IMR-90 (cell line): ENCODE measurements around the gene DNAJC6. TPM values are rescaled to one million over a fixed set of nuclear protein-coding genes. Genes with fewer than 3 reads are reported as not detected.

Experiments
- ATAC-seq: fragments of 200-7000 bp; cut with Tn5 transposase; 2 replicates; pipeline ENCODE4 v1.9.1; 2020; ENCODE audit warnings: low read depth, mild to moderate bottlenecking, moderate library complexity
- BruUV-seq: library from RNA; stranded (reverse); fragments of 400-500 nt; replicated peaks from 2 replicates; lab custom pipeline; 2021; lab: Mats Ljungman, UMichigan
- CTCF ChIA-PET: fragments of 300-600 bp; formaldehyde crosslinking; extraction: SDS; loops from one replicate; lab custom pipeline; 2021; ENCODE audit warnings: antibody characterized with exemption; lab: Yijun Ruan, JAX
- POLR2A ChIA-PET: fragments of 300-600 bp; sonication (Branson Sonifier 250); formaldehyde crosslinking; loops from one replicate; lab custom pipeline; 2022; ENCODE audit warnings: antibody characterized with exemption; ENCODE audit not compliant: unreplicated experiment; lab: Charles Lee
- DNase-seq: peaks from one replicate; pipeline ENCODE4 v3.0.0; 2013
- H2AFZ ChIP-seq: replicated peaks from 2 replicates; pipeline ENCODE3; 2013; ENCODE audit warnings: low read length, mild to moderate bottlenecking; ENCODE audit not compliant: poor library complexity
- H2AK5ac ChIP-seq: 2 replicates; pipeline ENCODE4 v1.6.1; 2013; ENCODE audit warnings: low read depth, low read length, inconsistent platforms
- H2AK9ac ChIP-seq: replicated peaks from 2 replicates; pipeline ENCODE3; 2013; ENCODE audit warnings: mild to moderate bottlenecking, low read depth, low read length, moderate library complexity; ENCODE audit not compliant: poor library complexity
- H2BK120ac ChIP-seq: 2 replicates; pipeline ENCODE4 v1.6.1; 2013; ENCODE audit warnings: low read depth, low read length, inconsistent platforms
- H2BK15ac ChIP-seq: 3 replicates; pipeline ENCODE4 v1.6.1; 2013; ENCODE audit warnings: low read depth, low read length, inconsistent platforms
- H2BK20ac ChIP-seq: 2 replicates; pipeline ENCODE4 v1.6.1; 2013; ENCODE audit warnings: low read depth, mild to moderate bottlenecking, inconsistent platforms, low read length, moderate library complexity
- H2BK5ac ChIP-seq: 2 replicates; pipeline ENCODE4 v1.6.1; 2013; ENCODE audit warnings: mild to moderate bottlenecking, low read depth, low read length, inconsistent platforms; ENCODE audit not compliant: poor library complexity, severe bottlenecking
- H3K14ac ChIP-seq: replicated peaks from 2 replicates; pipeline ENCODE4 v1.6.1; 2013; ENCODE audit warnings: low read depth, low read length, inconsistent platforms
- H3K18ac ChIP-seq: 2 replicates; pipeline ENCODE4 v1.6.1; 2013; ENCODE audit warnings: low read depth, low read length, control low read depth
- H3K23ac ChIP-seq: 2 replicates; pipeline ENCODE4 v1.6.1; 2013; ENCODE audit warnings: low read depth, low read length, inconsistent platforms
- H3K27ac ChIP-seq: 2 replicates; pipeline ENCODE4 v1.5.1; 2013; ENCODE audit warnings: mild to moderate bottlenecking, control low read depth, low read length; ENCODE audit not compliant: insufficient read depth
- H3K27me3 ChIP-seq: 2 replicates; pipeline ENCODE4 v1.6.1; 2013; ENCODE audit warnings: low read length; ENCODE audit not compliant: control insufficient read depth, insufficient read depth
- H3K36me3 ChIP-seq: 2 replicates; pipeline ENCODE4 v1.6.1; 2013; ENCODE audit warnings: low read length, mixed read lengths; ENCODE audit not compliant: control insufficient read depth, insufficient read depth
- H3K4ac ChIP-seq: 2 replicates; pipeline ENCODE4 v1.6.1; 2013; ENCODE audit warnings: low read depth, low read length, inconsistent platforms
- H3K4me1 ChIP-seq: 2 replicates; pipeline ENCODE4 v1.6.1; 2013; ENCODE audit warnings: low read length, mixed read lengths; ENCODE audit not compliant: control insufficient read depth, insufficient read depth
- H3K4me2 ChIP-seq: 2 replicates; pipeline ENCODE4 v1.6.1; 2013; ENCODE audit warnings: low read depth, mild to moderate bottlenecking, control low read depth, low read length, moderate library complexity
- H3K4me3 ChIP-seq: 2 replicates; pipeline ENCODE4 v1.5.1; 2013; ENCODE audit warnings: low read depth, mild to moderate bottlenecking, control low read depth, low read length, moderate library complexity; ENCODE audit not compliant: insufficient read depth
- H3K56ac ChIP-seq: 2 replicates; pipeline ENCODE4 v1.6.1; 2013; ENCODE audit warnings: low read length, inconsistent platforms; ENCODE audit not compliant: insufficient read depth; ENCODE audit errors: extremely low read depth
- H3K79me1 ChIP-seq, 2 experiments: 2 replicates each; pipeline ENCODE4 v1.6.1; 2013; ENCODE audit warnings: low read length in 2 of 2, inconsistent platforms in 1 of 2, low read depth in 1 of 2
- H3K9ac ChIP-seq: 2 replicates; pipeline ENCODE4 v1.6.1; 2013; ENCODE audit warnings: low read depth, low read length, control low read depth
- H3K9me1 ChIP-seq: 2 replicates; pipeline ENCODE4 v1.6.1; 2013; ENCODE audit warnings: low read length, inconsistent platforms; ENCODE audit not compliant: insufficient read depth
- H3K9me3 ChIP-seq: 2 replicates; pipeline ENCODE4 v1.6.1; 2013; ENCODE audit warnings: low read length; ENCODE audit not compliant: control insufficient read depth, insufficient read depth
- H4K20me1 ChIP-seq: 2 replicates; pipeline ENCODE4 v1.6.1; 2013; ENCODE audit warnings: low read length, inconsistent platforms; ENCODE audit not compliant: insufficient read depth
- H4K5ac ChIP-seq: 2 replicates; pipeline ENCODE4 v1.6.1; 2013; ENCODE audit warnings: mild to moderate bottlenecking, low read depth, low read length, control low read depth
- H4K8ac ChIP-seq, 2 experiments: 2 replicates each; pipeline ENCODE4 v1.6.1; 2013; ENCODE audit warnings: low read depth in 2 of 2, low read length in 2 of 2, control low read depth in 1 of 2, inconsistent platforms in 1 of 2
- H4K91ac ChIP-seq: 2 replicates; pipeline ENCODE4 v1.6.1; 2013; ENCODE audit warnings: low read depth, low read length, inconsistent platforms; ENCODE audit not compliant: insufficient read depth
- BHLHE40 ChIP-seq: fragments of 150-350 bp; IDR thresholded peaks from 2 replicates; pipeline ENCODE4 v1.6.1; 2016; ENCODE audit warnings: mild to moderate bottlenecking, low read depth, low read length
- CEBPB ChIP-seq: IDR thresholded peaks from 2 replicates; pipeline ENCODE4 v1.6.1; 2012; ENCODE audit warnings: low read depth, low read length, improper control_type of control experiment
- CHD1 ChIP-seq: IDR thresholded peaks from 2 replicates; pipeline ENCODE4 v1.6.1; 2012; ENCODE audit warnings: low read depth, low read length, improper control_type of control experiment
- CTCF ChIP-seq: conservative IDR thresholded peaks from 2 replicates; pipeline ENCODE4 v1.5.1; 2012; ENCODE audit warnings: mild to moderate bottlenecking, low read depth, low read length, improper control_type of control experiment
- ELK1 ChIP-seq: fragments of 150-350 bp; IDR thresholded peaks from 2 replicates; pipeline ENCODE4 v1.6.1; 2016; ENCODE audit warnings: low read depth, mild to moderate bottlenecking, low read length, moderate library complexity, borderline replicate concordance
- FOS ChIP-seq: fragments of 150-350 bp; IDR thresholded peaks from 2 replicates; pipeline ENCODE4 v1.6.1; 2016; ENCODE audit warnings: low read depth, low read length
- MAFK ChIP-seq: IDR thresholded peaks from 2 replicates; pipeline ENCODE4 v1.6.1; 2012; ENCODE audit warnings: low read depth, low read length, improper control_type of control experiment
- MAZ ChIP-seq: IDR thresholded peaks from 2 replicates; pipeline ENCODE4 v1.6.1; 2012; ENCODE audit warnings: low read depth, mild to moderate bottlenecking, low read length, improper control_type of control experiment, moderate library complexity, borderline replicate concordance
- MXI1 ChIP-seq: IDR thresholded peaks from 2 replicates; pipeline ENCODE4 v1.6.1; 2012; ENCODE audit warnings: low read depth, mild to moderate bottlenecking, low read length, moderate library complexity, borderline replicate concordance
- NFE2L2 ChIP-seq: fragments of 150-350 bp; IDR thresholded peaks from 2 replicates; pipeline ENCODE4 v1.6.1; 2016; ENCODE audit warnings: low read depth, mild to moderate bottlenecking, low read length
- POLR2A ChIP-seq: IDR thresholded peaks from 2 replicates; pipeline ENCODE4 v1.6.1; 2012; ENCODE audit warnings: mild to moderate bottlenecking, low read depth, low read length
- RAD21 ChIP-seq: IDR thresholded peaks from 2 replicates; pipeline ENCODE4 v1.6.1; 2012; ENCODE audit warnings: low read length, improper control_type of control experiment
- RCOR1 ChIP-seq: IDR thresholded peaks from 2 replicates; pipeline ENCODE4 v1.6.1; 2012; ENCODE audit warnings: mild to moderate bottlenecking, low read length, improper control_type of control experiment; ENCODE audit not compliant: insufficient replicate concordance
- RFX5 ChIP-seq: IDR thresholded peaks from 2 replicates; pipeline ENCODE4 v1.8.0; 2012; ENCODE audit warnings: low read depth, mild to moderate bottlenecking, low read length, moderate library complexity
- SMC3 ChIP-seq: fragments of 150-350 bp; IDR thresholded peaks from 2 replicates; pipeline ENCODE4 v1.6.1; 2016; ENCODE audit warnings: low read depth, mild to moderate bottlenecking, antibody characterized with exemption, low read length, moderate library complexity
- USF2 ChIP-seq: fragments of 150-350 bp; IDR thresholded peaks from 2 replicates; pipeline ENCODE4 v1.6.1; 2017; ENCODE audit warnings: mild to moderate bottlenecking, antibody characterized with exemption, low read length, low read depth
- WGBS, 2 experiments: methylation state at CpG; one replicate each; pipeline versions ENCODE4 v1.1.5 to v1.1.7; 2013; ENCODE audit warnings: missing lambda C conversion rate in 2 of 2; ENCODE audit not compliant: insufficient read length in 1 of 2; ENCODE audit errors: extremely low coverage in 2 of 2; 5-methylcytosine and 5-hydroxymethylcytosine counted together
- dilution Hi-C: fragments of 300-500 bp; cut with HindIII; formaldehyde crosslinking; loops from one replicate; pipeline ENCODE4 v1.14.3; 2018; ENCODE audit warnings: low sequenced_read_pairs; ENCODE audit not compliant: unreplicated experiment
- in situ Hi-C: fragments of 300-500 bp; cut with MboI; formaldehyde crosslinking; loops from 3 replicates; pipeline ENCODE4 v1.14.3; 2019; ENCODE audit warnings: low sequenced_read_pairs, inconsistent platforms, mixed read lengths
- intact Hi-C: fragments of 100-400 bp; cut with micrococcal nuclease; formaldehyde crosslinking; loops from 2 replicates; pipeline ENCODE4 v1.10.0; 2022
- polyA plus RNA-seq, 3 experiments: library from polyadenylated mRNA; depleted of rRNA; stranded (reverse); fragments of >200 nt; gene quantifications; 2 replicates each; pipeline ENCODE4 v1.2.3, GENCODE V29; 2012; ENCODE audit warnings: low replicate concordance in 1 of 3
- total RNA-seq: library from RNA; depleted of rRNA; stranded (reverse); fragments of >200 nt; gene quantifications from 2 replicates; pipeline ENCODE4 v1.2.3, GENCODE V29; 2012

DNAJC6 gene
- total and polyA plus RNA-seq, 2 of the 4 experiments (the other 2 are of a cell fraction), result 0.05 to 0.18 TPM

GRCh38 chr1:65267683-65268082 lies 41.7 kb upstream of the DNAJC6 start:
- BruUV-seq, result no TSS peak
- dilution Hi-C loops (no loop called here), intact Hi-C loops (no loop called here), in situ Hi-C loops (no loop called here)
- H3K4ac ChIP-seq, result no peak overlapping the region
- H3K23ac ChIP-seq, result no peak overlapping the region
- H2BK120ac ChIP-seq, result no peak overlapping the region
- no peak overlapping the region for H2AFZ ChIP-seq
- H2BK5ac ChIP-seq, result no peak overlapping the region
- H2BK20ac ChIP-seq, result no peak overlapping the region
- no peak overlapping the region for H3K14ac ChIP-seq
- no peak overlapping the region for H3K56ac ChIP-seq
- H3K79me1 ChIP-seq, result no peaks in the 10 kb centered on the region
- no peak overlapping the region for H4K8ac ChIP-seq
- no peak overlapping the region for H3K4me3 ChIP-seq
- no peak overlapping the region for H3K27ac ChIP-seq
- H4K91ac ChIP-seq, result no peak overlapping the region
- ATAC-seq (no peak), DNase-seq (no peak)
- H3K27me3 ChIP-seq, result peaks cover 21% of the 10 kb centered on the region
- no peak overlapping the region for H2BK15ac ChIP-seq
- H3K4me1 ChIP-seq, result no peaks in the 10 kb centered on the region
- no peaks in the 10 kb centered on the region for H4K20me1 ChIP-seq
- no peak overlapping the region for H2AK9ac ChIP-seq
- H2AK5ac ChIP-seq, result no peak overlapping the region
- no peaks in the 10 kb centered on the region for H3K36me3 ChIP-seq
- ChIA-PET CTCF (no interaction called here), POLR2A (no interaction called here)
- WGBS, 2 experiments, result no CpG with 5 or more reads among the region's 1 CpG
- H3K4me2 ChIP-seq, result no peak overlapping the region
- no peak overlapping the region for H3K9ac ChIP-seq
- no peaks in the 10 kb centered on the region for H3K9me1 ChIP-seq
- no peak overlapping the region for H4K5ac ChIP-seq
- no peaks in the 10 kb centered on the region for H3K9me3 ChIP-seq
- TF ChIP-seq MAZ, result no peak
- TF ChIP-seq MXI1, result no peak
- TF ChIP-seq USF2, result no peak
- no peak for TF ChIP-seq POLR2A
- no peak for TF ChIP-seq MAFK
- TF ChIP-seq CTCF, result no peak
- no peak for TF ChIP-seq CEBPB
- TF ChIP-seq RCOR1, result no peak
- TF ChIP-seq SMC3, result no peak
- TF ChIP-seq FOS, result no peak
- no peak for TF ChIP-seq RAD21
- TF ChIP-seq BHLHE40, result no peak
- no peak for TF ChIP-seq RFX5
- no peak for TF ChIP-seq NFE2L2
- TF ChIP-seq CHD1, result no peak
- no peak for TF ChIP-seq ELK1
- H3K18ac ChIP-seq, result no peak overlapping the region
